Measurements from ENCODE around the gene RNF121.

RNF121 gene

DNA sequence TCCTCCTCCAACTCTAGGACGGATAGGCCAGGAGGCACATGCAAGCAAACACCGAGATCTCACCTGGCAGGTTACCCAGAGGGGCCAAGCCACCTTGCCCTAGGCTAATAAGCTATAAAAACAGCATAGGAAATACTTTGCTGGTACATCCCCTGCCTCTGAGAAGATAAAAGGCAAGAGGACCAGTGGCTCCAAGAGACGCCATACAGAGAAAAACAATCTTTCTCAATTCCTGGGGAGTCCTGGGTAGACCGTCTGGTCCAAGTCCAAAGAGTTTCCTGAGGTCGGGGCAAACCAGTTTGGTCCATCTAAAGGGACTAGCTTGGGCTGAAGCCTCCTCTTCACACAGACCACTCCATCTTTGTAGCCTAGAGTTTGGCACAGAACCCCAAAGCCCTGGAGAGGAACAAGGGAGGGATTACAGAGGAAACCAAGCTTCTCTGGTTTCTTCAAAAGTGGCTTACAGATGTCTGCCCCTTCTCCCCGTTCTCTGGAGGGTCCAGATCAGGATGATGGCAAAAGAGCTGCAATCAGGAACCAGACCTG, 111.1 kb downstream of the RNF121 start:
- DNase-seq = no peak

DNA sequence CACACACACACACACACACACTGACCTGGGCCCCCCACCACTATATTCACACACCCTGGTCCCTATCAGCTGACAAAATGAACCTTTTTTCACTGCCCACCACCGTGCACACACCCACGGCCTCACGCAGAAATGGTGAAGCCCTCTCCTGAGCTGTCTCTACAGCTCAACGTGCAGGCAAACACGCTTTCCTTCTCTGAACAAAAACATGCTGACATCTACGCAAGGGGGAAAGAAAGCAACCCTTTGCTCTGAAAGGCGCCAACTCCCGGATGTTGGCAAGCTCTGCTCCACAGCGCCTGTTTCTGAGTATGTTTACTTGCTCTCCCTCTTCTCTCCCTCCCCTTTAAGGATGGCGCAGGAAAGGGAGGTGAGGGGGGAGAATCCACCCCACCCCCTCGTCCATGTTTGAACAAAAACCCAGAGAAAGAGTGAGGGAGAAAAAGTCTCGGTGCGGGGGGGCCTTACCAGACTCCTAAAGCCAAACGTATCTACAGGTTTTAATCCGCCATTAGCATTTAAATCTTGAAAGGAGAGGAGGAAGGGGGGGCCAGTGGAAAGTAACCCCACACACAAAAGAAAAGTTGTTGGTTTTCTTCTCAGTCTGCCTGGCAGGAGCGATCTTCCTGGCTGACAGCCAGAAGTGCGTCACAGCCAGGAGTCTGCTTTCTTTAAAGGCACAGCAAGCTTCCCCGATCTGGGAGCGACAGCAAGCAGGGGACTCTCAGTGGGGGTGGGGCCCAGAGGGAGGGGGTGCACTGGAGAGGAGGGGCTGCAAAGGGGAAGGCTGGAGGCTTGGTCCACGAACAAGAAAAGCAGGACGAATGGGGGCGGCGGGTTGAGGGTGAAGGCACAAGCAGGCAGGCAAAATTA, 111.9 kb downstream of the RNF121 start:
- DNase-seq = peak; percentile 79 to 82

DNA sequence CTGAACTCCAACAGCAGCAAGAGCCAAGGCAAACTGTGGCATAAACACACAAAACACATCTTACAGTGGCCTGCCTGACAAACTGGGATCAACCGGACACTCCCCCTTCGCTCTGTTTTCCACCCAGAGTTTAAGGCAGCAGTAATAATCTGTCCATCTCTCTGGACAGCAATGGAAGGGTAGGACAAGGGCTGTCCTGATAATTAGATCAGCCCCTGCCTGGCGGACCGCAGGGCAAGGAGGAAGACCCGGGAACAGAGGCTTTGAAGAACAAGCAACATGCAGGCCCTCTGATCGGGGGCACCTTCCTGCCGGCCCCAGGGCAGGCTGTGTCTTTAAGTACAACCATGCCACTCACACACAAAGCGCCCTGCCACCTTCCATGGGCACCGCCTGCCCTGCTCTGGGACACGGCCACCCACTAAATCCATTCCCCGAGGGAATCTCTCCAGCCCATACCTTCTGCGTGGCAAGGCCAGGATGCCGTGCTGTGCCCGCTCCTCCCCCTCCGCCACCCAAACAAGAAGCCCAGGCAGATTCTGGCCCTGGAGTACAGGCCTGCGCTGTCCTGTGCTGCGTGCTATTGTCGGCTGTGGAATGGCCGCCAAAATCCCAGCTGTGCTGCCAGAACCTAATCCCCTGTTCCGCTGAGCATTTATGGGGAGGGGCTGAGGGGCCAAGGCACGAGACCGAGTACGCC, 112.7 kb downstream of the RNF121 start:
- peak; percentile 39 to 52 for DNase-seq

DNA sequence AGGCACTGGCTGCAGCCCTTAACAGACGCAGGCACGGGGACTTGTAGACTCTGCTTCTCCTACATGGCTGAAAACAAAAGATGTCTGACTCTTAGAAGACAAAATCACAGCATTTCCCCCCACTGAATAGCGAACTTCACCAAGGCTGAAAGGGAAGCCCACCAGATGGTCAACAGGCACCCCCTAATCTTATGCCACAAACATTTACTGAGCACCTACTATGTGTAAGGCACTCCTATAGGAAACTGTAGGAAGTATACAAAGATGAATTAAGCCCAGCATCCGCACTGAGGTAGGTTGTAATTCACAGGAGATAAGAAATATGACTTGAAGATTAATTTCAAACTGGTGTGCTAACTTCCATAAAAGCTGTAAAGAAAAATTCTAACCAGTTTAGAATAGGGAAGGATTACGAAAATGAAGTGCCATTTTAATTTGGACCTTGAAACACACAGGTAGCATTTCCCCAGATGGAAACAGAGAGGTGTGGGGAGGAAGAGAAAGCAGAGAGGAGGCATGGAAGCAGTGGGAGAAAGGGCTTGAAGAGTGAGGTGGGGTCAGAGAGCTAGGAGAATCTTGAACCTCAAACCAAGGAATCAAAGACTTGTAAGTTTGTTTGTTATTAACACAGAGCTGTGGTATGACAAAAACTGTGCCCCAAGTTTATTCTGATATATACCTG, 113.4 kb downstream of the RNF121 start:
- DNase-seq = no peak

DNA sequence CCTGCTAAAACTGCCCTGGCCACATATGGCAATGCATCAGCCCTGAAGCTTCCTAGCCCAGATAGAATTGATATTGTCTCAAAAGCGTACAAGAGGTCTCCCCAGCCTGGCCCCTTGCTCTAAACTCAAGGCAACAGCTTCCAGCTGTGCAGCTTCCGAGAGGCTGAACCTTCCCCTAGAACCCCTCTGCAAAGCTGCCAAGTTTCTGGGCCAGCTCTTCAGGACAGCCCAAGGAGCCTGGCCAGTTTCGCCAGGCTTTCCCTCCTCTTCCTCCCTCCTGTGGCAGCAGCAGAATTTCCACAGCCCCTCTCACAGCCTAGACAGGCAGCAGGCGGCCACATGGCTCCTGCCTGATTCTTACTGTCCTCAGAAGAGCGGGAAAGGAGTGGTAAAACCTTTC, 117.0 kb downstream of the RNF121 start:
- no peak for DNase-seq
